SHP77 (cell line): ENCODE data around the gene DPYD.

Experiments used
- DNase-seq, 2 experiments: peaks; one replicate each; lab custom pipeline; 2025; lab: John Stamatoyannopoulos, UW

The DPYD gene

GRCh38 chr1:97034651-97035050, 886.2 kb downstream of the DPYD start:
- no peak for DNase-seq

DNA sequence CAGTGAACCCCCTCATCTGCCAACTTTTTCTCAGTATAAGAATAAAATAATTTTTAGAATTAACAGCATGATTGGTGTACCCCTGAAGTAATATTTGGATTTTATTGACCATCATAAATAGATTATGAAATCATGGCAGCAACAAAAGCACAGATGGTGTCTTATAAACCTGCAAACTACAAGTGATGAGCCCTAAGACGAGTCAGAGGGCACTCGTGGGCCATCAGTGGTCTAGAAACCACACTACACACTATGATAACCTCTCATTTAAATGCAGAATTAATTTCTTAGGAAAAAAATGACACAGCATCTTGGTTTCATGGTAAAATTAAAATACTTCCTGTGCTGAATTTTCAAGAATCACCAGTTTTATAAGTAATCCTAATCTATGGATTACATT, 886.9 kb downstream of the DPYD start:
- DNase-seq, result no peak
